Mesenchymal stem cell (in vitro differentiated cells and primary cell): ENCODE data around the gene LDB2.

Source experiments
- DNase-seq: peaks from one replicate; pipeline ENCODE4 v3.0.0-alpha.2; 2013
- H2AFZ ChIP-seq: one replicate; pipeline ENCODE4 v1.6.1; 2013; ENCODE audit warnings: low read depth, mild to moderate bottlenecking, control low read depth, inconsistent platforms, low read length, moderate library complexity
- H2AK5ac ChIP-seq: 2 replicates; pipeline ENCODE4 v1.6.1; 2013; ENCODE audit warnings: low read length, moderate library complexity, mild to moderate bottlenecking, inconsistent platforms; ENCODE audit not compliant: severe bottlenecking
- H2BK120ac ChIP-seq: one replicate; pipeline ENCODE4 v1.6.1; 2013; ENCODE audit warnings: low read depth, mild to moderate bottlenecking, inconsistent platforms, low read length, moderate library complexity
- H2BK12ac ChIP-seq, 2 experiments: one replicate each; pipeline ENCODE4 v1.6.1; 2013; ENCODE audit warnings: inconsistent platforms in 2 of 2, low read length in 2 of 2, mild to moderate bottlenecking in 2 of 2, moderate library complexity in 2 of 2, control low read depth in 1 of 2
- H2BK15ac ChIP-seq: one replicate; pipeline ENCODE4 v1.6.1; 2013; ENCODE audit warnings: mild to moderate bottlenecking, low read depth, inconsistent platforms; ENCODE audit not compliant: poor library complexity, severe bottlenecking
- H2BK5ac ChIP-seq: 2 replicates; pipeline ENCODE4 v1.6.1; 2013; ENCODE audit warnings: low read depth, mild to moderate bottlenecking, low read length, control low read depth, inconsistent platforms; ENCODE audit not compliant: poor library complexity, severe bottlenecking
- H3K14ac ChIP-seq, 2 experiments: one replicate each; pipeline ENCODE4 v1.6.1; 2013; ENCODE audit warnings: inconsistent platforms in 2 of 2, low read length in 2 of 2, control low read depth in 1 of 2, mild to moderate bottlenecking in 1 of 2, moderate library complexity in 1 of 2
- H3K18ac ChIP-seq, 2 experiments: one replicate each; pipeline ENCODE4 v1.6.1; 2013; ENCODE audit warnings: inconsistent platforms in 2 of 2, low read length in 2 of 2, control low read depth in 1 of 2, low read depth in 1 of 2, mild to moderate bottlenecking in 1 of 2
- H3K23ac ChIP-seq, 2 experiments: one replicate each; pipeline ENCODE4 v1.6.1; 2013; ENCODE audit warnings: inconsistent platforms in 2 of 2, low read length in 2 of 2, mild to moderate bottlenecking in 2 of 2, moderate library complexity in 2 of 2, control low read depth in 1 of 2
- H3K27ac ChIP-seq: 2 replicates; pipeline ENCODE4 v1.5.1; 2013; ENCODE audit warnings: mild to moderate bottlenecking, moderate library complexity, low read length, control low read depth, inconsistent platforms; ENCODE audit not compliant: poor library complexity, severe bottlenecking
- H3K27me3 ChIP-seq, 2 experiments: 2 replicates each; pipeline versions ENCODE4 v1.6.1 to v1.7.0; 2013; ENCODE audit warnings: low read length in 2 of 2, mild to moderate bottlenecking in 2 of 2, moderate library complexity in 2 of 2, control low read depth in 1 of 2, inconsistent platforms in 1 of 2; ENCODE audit not compliant: control insufficient read depth in 1 of 2, insufficient read depth in 1 of 2
- H3K36me3 ChIP-seq, 2 experiments: 2 replicates each; pipeline versions ENCODE4 v1.6.1 to v1.7.0; 2013; ENCODE audit warnings: low read length in 2 of 2, control low read depth in 1 of 2, inconsistent platforms in 1 of 2, low read depth in 1 of 2, mild to moderate bottlenecking in 1 of 2; ENCODE audit not compliant: insufficient read depth in 2 of 2, control insufficient read depth in 1 of 2
- H3K4ac ChIP-seq, 2 experiments: one replicate each; pipeline ENCODE4 v1.6.1; 2013; ENCODE audit warnings: inconsistent platforms in 2 of 2, low read length in 2 of 2, mild to moderate bottlenecking in 2 of 2, moderate library complexity in 2 of 2, control low read depth in 1 of 2, low read depth in 1 of 2
- H3K4me1 ChIP-seq: 2 replicates; pipeline ENCODE4 v1.6.1; 2013; ENCODE audit warnings: low read depth, low read length, control low read depth; ENCODE audit not compliant: control insufficient read depth, insufficient read depth
- H3K4me2 ChIP-seq: 2 replicates; pipeline ENCODE4 v1.6.1; 2013; ENCODE audit warnings: low read length, mild to moderate bottlenecking, inconsistent platforms; ENCODE audit not compliant: poor library complexity, severe bottlenecking
- H3K4me3 ChIP-seq, 2 experiments: 2 replicates each; pipeline versions ENCODE4 v1.5.1 to v1.7.0; 2013; ENCODE audit warnings: low read length in 2 of 2, mild to moderate bottlenecking in 2 of 2, control low read depth in 1 of 2, low read depth in 1 of 2; ENCODE audit not compliant: insufficient read depth in 1 of 2
- H3K79me1 ChIP-seq: replicated peaks from 2 replicates; pipeline ENCODE4 v1.6.1; 2013; ENCODE audit warnings: mild to moderate bottlenecking, control low read depth, low read length, inconsistent platforms; ENCODE audit not compliant: poor library complexity, severe bottlenecking
- H3K9ac ChIP-seq: 2 replicates; pipeline ENCODE4 v1.7.0; 2013; ENCODE audit warnings: mild to moderate bottlenecking, low read length, moderate library complexity
- H3K9me3 ChIP-seq: 2 replicates; pipeline ENCODE4 v1.7.0; 2013; ENCODE audit warnings: mild to moderate bottlenecking, low read length; ENCODE audit not compliant: control insufficient read depth
- H4K8ac ChIP-seq: one replicate; pipeline ENCODE4 v1.6.1; 2013; ENCODE audit warnings: inconsistent platforms, mild to moderate bottlenecking, low read length, moderate library complexity
- H4K91ac ChIP-seq: one replicate; pipeline ENCODE4 v1.6.1; 2013; ENCODE audit warnings: mild to moderate bottlenecking, low read length, inconsistent platforms
- WGBS: methylation state at CpG from one replicate; pipeline ENCODE4 v1.1.7; 2013; ENCODE audit warnings: mixed read lengths; 5-methylcytosine and 5-hydroxymethylcytosine counted together

The LDB2 gene

DNA sequence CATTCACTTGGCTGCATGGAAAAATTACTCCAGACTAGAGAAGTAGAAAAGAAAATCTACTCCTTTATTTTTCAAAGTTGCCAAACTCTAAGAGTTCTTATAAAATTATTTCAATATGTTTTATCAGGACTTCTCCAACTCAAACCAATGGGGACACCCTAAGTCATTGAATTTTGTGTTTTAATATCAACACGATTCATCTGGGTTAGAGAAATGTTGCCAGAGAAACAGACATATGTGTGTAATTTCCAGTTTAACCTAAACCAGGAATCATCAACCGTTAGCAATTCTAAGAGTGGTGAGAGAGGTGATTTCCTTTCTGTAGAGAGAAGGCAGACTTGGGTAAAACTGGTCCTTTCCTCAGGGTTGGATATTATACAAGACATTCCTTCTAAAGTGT, 291.8 kb downstream of the LDB2 start:
- no peak overlapping the region for H3K4ac ChIP-seq
- no peaks in the 10 kb centered on the region for H3K79me1 ChIP-seq
- no peak overlapping the region for H2BK15ac ChIP-seq
- no peak for DNase-seq
- no peak overlapping the region for H3K4me3 ChIP-seq
- no peaks in the 10 kb centered on the region for H3K4me1 ChIP-seq
- H3K36me3 ChIP-seq: no peaks in the 10 kb centered on the region
- H2BK5ac ChIP-seq: no peak overlapping the region
- H3K9me3 ChIP-seq: no peaks in the 10 kb centered on the region
- no peak overlapping the region for H3K18ac ChIP-seq
- no peak overlapping the region for H2AK5ac ChIP-seq
- no peak overlapping the region for H3K4me2 ChIP-seq
- H4K8ac ChIP-seq: no peak overlapping the region
- H4K91ac ChIP-seq: no peak overlapping the region
- no peak overlapping the region for H3K23ac ChIP-seq
- H3K14ac ChIP-seq: no peak overlapping the region
- no peak overlapping the region for H2BK120ac ChIP-seq
- H2BK12ac ChIP-seq: no peak overlapping the region
- no peak overlapping the region for H2AFZ ChIP-seq
- 100% methylated on average over 1 of the region's 2 CpGs for WGBS
- H3K27ac ChIP-seq: no peak overlapping the region
- H3K9ac ChIP-seq: no peak overlapping the region
- no peaks in the 10 kb centered on the region for H3K27me3 ChIP-seq

- WGBS: 100% methylated on average over 1 of the region's 4 CpGs
- Histone ChIP-seq H2AK5ac (no peak overlapping the region), H2BK120ac (no peak overlapping the region), H2BK15ac (no peak overlapping the region), H3K9ac (no peak overlapping the region), H3K18ac (no peak overlapping the region), H2BK12ac (no peak overlapping the region), H3K27me3 (no peaks in the 10 kb centered on the region), H3K9me3 (no peaks in the 10 kb centered on the region), H3K36me3 (no peaks in the 10 kb centered on the region), H3K23ac (no peak overlapping the region), H3K4me3 (no peak overlapping the region), H3K4me1 (no peaks in the 10 kb centered on the region), H2BK5ac (no peak overlapping the region), H3K27ac (no peak overlapping the region), H2AFZ (no peak overlapping the region), H3K4me2 (no peak overlapping the region), H4K8ac (no peak overlapping the region), H3K14ac (no peak overlapping the region), H3K79me1 (no peaks in the 10 kb centered on the region), H3K4ac (no peak overlapping the region), H4K91ac (no peak overlapping the region)
- DNase-seq: no peak
These were observed 295.3 kb downstream of the LDB2 start for GRCh38 chr4:16603178-16603577.

DNA sequence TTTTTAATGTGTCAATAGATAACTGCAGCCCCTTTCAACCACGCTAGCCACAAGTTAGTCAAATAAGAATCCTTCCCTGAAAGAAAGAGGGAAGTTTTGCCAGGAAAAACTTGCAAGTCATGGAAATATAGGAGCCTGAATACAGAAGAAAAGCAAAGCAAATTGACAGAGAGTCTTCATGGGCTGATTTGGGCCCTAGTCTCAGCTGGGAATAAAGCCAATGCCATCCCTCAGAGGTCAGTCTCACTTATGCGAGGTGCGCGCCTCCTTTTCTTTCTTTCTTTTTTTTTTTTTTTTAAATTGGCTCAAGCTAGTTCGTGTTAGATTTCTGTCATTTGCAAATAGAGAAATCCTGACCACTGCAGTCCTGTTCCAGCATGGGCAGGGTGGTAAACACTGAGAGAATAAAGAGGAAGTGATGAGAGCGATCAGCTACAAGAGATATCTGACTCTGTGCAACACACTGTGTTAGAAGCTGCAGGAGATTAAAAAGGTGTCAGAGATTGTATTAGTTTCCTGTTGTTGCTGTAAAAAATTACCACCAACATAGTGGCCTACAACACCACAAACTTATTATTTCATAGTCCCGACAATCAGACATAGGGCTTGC, 299.7 kb downstream of the LDB2 start:
- Histone ChIP-seq H3K14ac (no peak overlapping the region), H3K18ac (no peak overlapping the region), H3K36me3 (peaks cover 0 to 20% of the 10 kb centered on the region in 2 experiments), H2AK5ac (no peak overlapping the region), H2BK12ac (no peak overlapping the region), H2BK15ac (no peak overlapping the region), H3K23ac (no peak overlapping the region), H3K9ac (no peak overlapping the region), H3K79me1 (no peaks in the 10 kb centered on the region), H2BK5ac (no peak overlapping the region), H3K4me1 (no peaks in the 10 kb centered on the region), H3K4me3 (no peak overlapping the region), H3K4me2 (no peak overlapping the region), H3K9me3 (no peaks in the 10 kb centered on the region), H3K27me3 (no peaks in the 10 kb centered on the region), H2AFZ (no peak overlapping the region), H4K8ac (no peak overlapping the region), H2BK120ac (no peak overlapping the region), H3K27ac (no peak overlapping the region), H3K4ac (no peak overlapping the region), H4K91ac (no peak overlapping the region)
- DNase-seq: no peak
- 98% methylated on average over 4 of the region's 7 CpGs for WGBS

DNA sequence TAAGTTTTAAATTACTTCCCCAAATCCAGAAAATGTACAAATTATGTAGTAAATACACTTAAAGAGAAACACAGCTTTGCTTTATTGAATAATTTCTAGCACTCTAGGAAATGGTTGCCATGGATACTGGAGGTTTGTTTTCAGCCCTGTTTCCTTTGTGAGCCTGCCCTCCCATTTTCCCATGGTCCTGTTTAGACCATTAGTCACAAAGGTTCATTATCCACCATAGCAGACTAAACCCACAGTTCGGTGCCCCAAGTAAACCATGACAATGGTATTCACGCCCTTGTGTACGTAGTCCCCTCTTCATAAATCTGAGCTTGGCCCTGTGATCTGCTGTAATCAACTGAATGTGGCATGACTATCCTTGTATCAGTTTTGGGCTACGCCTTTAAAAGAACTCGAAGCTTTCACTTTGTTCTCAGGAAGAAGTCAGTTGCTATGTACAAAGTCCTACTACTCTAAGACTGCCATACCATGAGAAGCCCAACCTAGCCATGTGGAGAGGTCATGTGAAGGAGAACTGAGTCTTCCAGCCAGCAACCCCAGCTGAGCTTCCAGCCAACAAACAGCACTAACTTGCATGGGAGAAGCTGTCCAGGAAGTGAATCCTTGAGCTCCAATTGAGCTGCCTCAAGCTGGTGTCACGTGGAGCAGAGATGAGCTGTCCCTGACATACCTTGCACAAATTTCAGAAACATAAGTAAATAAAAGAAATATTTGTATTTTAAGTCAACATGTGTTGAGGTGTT, 300.4 kb downstream of the LDB2 start:
- H3K4me2 ChIP-seq: no peak overlapping the region
- H3K4me3 ChIP-seq: no peak overlapping the region
- H3K79me1 ChIP-seq: no peaks in the 10 kb centered on the region
- no peak overlapping the region for H2AK5ac ChIP-seq
- H4K91ac ChIP-seq: no peak overlapping the region
- H3K9ac ChIP-seq: no peak overlapping the region
- H3K27me3 ChIP-seq: no peaks in the 10 kb centered on the region
- no peak overlapping the region for H3K14ac ChIP-seq
- DNase-seq: peak; percentile 77
- H3K27ac ChIP-seq: no peak overlapping the region
- no peak overlapping the region for H2AFZ ChIP-seq
- H2BK120ac ChIP-seq: no peak overlapping the region
- H3K36me3 ChIP-seq: peaks cover 0 to 24% of the 10 kb centered on the region in 2 experiments
- H3K4ac ChIP-seq: no peak overlapping the region
- H2BK15ac ChIP-seq: no peak overlapping the region
- 94% methylated on average over 5 of the region's 6 CpGs for WGBS
- no peak overlapping the region for H3K18ac ChIP-seq
- no peaks in the 10 kb centered on the region for H3K9me3 ChIP-seq
- H3K23ac ChIP-seq: no peak overlapping the region
- H2BK5ac ChIP-seq: no peak overlapping the region
- H3K4me1 ChIP-seq: no peaks in the 10 kb centered on the region
- no peak overlapping the region for H2BK12ac ChIP-seq
- H4K8ac ChIP-seq: no peak overlapping the region
